Stimulated activated CD4-positive, alpha-beta T cell treated with anti-CD3 and anti-CD28 coated beads, Interleukin-1b, Interleukin-23, amount 100 ng/mL, for 24 hours (primary cell): Measurements from ENCODE around the gene GFOD2.

Experiments
- DNase-seq, 4 experiments: peaks; one replicate each; pipeline ENCODE4 v3.0.0-alpha.2; 2020; ENCODE audit warnings: low read depth in 4 of 4, low spot score in 1 of 4

Gene GFOD2

DNA sequence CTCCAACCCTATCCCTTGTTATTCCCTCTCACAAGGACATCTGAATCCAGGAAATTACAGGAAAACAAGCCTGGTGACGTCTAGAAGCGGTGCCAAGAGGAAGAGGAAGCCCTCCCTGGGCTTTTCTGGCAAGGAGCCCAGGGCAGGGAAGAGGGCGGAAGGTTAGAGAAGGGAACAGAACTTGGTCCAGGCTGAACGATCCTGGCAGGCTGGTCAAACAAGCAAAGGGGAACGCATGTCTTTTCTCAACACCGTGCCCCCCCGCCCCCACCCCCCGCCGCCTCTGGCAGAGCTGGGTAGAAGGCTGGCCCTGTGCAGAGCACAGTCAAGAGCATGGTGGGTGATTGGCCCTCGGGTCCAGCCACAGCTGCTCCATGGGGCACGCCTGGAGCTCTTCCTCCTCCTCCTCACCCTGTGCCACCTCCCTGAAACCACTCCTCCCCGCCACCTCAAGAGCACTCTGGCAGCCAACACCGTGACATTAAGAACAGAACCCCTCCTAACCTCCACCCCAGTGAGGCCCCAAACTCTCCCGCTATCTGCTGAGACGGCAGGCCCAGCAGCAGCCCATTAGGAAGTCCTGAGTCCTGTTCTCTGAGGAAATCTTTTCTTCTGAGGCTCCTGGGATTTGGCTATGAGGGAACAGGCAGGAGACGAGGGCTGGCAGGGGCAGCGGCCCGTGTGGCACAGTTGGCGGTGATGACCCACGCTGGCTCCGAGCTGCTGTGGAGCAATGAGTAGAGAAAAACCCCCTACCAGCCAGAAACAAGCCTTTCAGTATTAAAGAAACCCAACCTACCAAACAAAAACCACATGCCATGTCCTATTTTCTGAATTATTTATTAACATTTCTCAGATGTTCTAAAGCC, 45.2 kb downstream of the GFOD2 start:
- no peak for DNase-seq

GRCh38 chr16:67672739-67673662, 46.1 kb downstream of the GFOD2 start:
- DNase-seq, result no peak

DNA sequence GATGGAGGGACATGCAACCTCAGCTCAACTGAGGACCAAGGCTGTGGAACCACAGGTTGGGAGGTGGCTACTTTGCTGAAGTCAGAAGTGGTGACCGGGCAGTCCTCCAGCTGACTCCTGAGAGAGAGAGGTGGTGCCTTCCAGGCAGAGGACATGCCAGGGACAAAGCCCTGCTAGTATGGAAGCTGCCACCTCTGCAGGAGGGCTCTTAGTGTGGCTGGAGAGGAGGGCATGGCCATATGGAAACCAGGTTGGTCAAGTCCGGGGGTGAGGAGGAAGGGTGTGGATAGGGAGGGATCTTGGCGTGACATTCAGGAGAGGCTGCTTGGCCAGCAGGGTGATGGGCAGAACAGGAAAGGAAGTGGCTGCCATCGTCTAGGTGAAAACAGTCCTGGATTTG, 46.8 kb downstream of the GFOD2 start:
- no peak for DNase-seq

DNA sequence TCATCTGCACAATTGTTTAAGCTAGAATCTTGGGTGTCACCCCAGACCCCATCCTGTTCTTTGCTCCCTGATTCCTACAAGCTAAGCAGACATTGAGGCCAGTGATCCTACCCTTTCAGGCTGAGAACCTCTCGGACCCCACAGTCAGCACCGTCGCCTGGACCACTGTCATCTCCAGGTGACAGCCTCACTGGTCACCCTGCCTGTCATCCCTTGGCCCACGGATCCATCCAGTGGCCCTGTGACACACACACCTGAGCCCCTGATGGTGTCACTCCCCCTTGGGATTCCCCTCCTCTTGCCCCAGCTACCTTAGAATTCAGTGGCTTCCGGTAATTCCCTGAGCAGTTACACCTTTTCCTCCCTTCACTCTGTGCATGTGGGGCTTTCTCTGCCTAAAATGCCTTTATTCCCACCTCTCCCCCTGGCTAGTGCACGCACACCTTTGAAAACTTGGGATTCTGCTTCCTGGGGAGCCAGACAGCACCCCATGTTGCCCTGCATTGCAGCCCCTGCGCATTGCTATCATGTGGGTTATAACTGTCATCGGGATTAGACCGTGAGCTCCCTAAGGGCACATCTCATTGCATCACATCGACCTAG, 49.5 kb downstream of the GFOD2 start:
- DNase-seq, result no peak

DNA sequence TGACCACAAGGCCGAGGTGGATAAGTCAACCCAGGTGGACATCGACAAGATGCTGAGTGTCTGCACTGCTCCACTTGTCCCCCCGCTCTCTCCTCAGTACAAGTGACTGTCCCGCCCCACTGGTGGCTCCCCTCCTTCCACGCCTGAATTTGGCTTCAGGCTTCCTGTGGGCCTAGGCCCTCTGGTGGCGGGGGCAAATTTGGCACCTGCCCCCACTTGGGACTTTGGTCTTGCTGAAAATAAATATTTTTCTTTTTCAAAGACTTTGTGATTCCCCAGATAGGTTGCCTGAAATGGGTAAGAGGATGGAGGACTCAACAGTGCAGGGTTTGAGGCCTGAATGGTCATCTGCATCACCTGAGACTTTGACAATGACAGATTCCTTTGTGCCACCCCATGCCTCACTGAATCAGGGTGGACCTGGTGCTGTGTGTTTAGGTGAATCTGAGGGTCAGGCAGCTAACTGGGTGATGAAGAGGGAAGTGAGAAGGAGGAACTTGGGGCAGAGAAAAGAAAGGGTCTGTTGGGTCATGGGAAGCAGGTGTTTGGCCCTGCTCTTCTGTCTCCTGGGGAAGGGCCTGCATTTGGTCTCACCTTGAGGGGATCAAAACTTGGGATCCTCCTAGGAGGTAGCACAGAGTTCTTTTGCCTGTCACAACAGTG, 50.5 kb downstream of the GFOD2 start:
- DNase-seq, result no peak

DNA sequence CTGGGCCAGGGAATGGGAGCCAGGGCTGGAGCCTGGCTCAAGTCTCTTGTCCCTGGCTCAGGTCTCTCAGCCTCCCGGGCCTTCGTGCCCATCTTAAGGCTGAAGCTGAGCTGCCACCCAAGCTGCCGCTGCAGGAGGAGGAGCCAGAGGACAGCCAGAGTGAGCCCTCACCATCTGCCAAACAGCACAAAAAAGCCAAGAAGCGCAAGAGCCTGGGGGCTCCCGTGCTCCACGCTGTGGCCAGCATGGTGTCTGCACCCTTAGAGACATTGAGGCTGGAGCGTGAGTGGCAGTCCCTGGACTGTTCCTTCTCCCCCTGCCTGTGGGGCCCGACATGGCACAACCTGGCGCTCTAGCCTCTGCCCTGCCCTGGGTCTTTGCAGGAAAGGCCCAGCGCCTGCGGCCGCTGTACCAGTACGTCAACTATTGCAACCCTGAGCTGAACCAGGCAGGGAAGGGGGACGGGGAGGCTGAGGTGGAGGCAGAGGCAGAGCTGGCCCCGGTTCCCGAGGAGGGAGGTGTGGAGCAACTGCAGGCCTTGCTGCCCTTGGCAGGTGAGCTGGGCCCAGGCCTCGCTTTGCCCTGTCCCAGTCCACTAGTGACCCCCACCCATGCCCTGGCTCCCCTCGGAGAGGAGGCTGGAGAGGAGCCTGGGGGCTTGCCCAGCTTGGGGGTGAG, 51.2 kb downstream of the GFOD2 start:
- peak in 3 of 4 experiments; percentile 53 to 71 (median 66) for DNase-seq

GRCh38 chr16:67667453-67667816, 51.7 kb downstream of the GFOD2 start:
- no peak for DNase-seq

GRCh38 chr16:67666559-67667452, 52.3 kb downstream of the GFOD2 start, which contains the start of the genes C16orf86 and ENKD1:
C16orf86 (plus strand) TSS chr16:67666814; CDS start chr16:67666971, 157 bp downstream.
ENKD1 (minus strand) TSS chr16:67666750; CDS start chr16:67666442, 308 bp downstream.
- peak in 3 of 4 experiments; percentile 62 to 73 (median 70) for DNase-seq

- DNase-seq, result no peak
Observed at GRCh38 chr16:67666032-67666551, 53.0 kb downstream of the GFOD2 start.

DNA sequence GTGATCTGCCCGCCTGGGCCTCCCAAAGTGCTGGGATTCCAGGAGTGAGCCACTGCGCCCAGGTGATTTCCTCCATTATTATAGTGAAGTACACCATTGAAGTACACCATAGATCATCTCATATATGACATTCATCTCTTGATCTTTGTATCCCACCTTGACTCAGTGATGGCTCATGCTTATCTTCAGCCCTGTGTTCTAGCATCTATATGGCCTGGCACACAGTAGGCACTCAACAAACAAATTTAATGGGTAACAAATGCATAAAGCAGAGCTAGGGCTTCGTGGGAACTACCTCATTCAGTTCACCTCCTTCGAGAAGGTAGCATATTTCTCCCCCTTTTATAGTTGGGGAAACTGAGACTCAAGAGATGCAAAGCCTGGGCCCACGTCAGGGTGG, 53.5 kb downstream of the GFOD2 start:
- DNase-seq, result no peak

DNA sequence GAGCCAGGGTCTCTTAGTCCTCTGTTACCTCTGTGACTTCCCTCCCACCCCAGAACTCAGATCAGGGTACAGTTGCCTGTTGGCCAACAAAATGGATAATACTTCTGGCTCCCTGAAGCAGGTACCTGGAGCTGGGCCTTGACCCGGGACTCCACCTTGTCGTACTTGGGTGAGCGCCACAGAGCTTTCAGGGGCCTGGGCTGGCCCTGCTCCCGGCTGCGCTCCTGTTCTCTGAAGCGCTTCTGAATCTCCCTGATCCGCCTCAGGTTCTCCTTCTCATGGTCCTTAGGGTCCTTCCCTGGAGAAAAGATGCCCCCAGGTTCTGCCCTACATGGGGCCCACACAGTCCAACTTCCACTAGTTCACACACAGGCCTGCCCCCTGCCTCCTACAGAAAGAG, 54.2 kb downstream of the GFOD2 start:
- no peak for DNase-seq

GRCh38 chr16:67664258-67664657, 54.9 kb downstream of the GFOD2 start:
- no peak for DNase-seq

DNA sequence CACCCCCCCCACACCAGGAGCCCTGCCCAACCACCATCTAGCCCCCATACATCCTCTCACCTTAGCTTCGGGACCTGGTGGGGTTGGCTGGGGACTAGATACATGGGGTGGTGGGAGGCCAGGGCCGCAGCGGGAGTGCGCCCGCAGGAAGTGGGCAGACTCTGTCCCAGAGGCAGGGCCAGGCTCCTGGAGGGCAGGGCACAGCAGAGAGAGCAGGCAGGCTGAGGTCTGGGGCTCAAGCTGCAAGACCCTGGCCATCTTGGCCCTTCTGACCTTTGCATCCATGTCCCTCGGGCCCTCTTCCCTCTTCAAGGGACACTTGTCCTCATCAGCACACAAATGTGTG, 55.3 kb downstream of the GFOD2 start:
- DNase-seq, result no peak

DNA sequence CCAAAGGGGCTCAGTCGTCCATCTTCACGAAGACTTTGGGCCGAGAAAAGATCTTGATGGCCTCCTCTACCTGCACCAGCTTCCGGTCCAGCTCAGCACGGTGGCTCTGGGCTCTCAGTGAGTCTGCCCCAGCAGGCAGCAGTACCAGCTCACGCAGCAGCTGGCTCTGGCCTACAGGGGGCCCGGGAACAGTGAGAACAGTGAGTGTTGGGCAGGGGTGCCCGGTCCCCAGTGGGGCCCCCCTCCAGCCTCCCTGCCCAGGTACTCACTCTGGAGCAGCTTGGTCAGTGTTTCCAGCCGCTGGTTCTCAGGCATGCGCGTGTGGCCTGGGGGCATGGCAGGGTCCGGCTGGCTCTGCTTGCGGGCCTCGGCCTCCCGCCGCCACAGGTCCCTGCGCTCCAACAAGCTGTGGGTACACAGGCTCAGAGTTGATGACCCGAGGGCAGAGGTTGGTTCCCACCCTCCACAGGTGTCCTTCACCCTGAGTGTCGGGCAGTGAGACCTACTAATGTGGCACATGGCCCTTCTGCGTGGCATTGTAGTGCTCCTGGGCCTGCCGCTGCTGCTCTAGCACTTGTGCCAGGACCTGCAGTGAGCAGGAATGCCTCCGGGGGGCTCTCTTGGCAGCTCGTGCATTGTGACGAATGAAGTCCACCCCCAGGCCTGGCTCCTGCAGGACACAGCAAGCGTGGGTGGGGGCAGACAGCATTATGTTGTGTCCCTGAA, 55.8 kb downstream of the GFOD2 start:
- no peak for DNase-seq

- no peak for DNase-seq
Observed at GRCh38 chr16:67662653-67663010, 56.5 kb downstream of the GFOD2 start.

DNA sequence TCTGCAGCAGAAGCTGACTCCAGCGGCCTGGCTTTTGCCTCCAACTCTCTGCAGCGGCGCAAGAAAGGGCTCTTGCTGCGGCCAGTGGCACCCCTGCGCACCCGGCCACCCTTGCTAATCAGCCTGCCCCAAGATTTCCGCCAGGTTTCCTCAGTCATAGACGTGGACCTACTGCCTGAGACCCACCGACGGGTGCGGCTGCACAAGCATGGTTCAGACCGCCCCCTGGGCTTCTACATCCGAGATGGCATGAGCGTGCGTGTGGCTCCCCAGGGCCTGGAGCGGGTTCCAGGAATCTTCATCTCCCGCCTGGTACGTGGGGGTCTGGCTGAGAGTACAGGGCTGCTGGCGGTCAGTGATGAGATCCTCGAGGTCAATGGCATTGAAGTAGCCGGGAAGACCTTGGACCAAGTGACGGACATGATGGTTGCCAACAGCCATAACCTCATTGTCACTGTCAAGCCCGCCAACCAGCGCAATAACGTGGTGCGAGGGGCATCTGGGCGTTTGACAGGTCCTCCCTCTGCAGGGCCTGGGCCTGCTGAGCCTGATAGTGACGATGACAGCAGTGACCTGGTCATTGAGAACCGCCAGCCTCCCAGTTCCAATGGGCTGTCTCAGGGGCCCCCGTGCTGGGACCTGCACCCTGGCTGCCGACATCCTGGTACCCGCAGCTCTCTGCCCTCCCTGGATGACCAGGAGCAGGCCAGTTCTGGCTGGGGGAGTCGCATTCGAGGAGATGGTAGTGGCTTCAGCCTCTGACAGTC, 57.0 kb downstream of the GFOD2 start:
- DNase-seq, result no peak

- no peak for DNase-seq
Observed at GRCh38 chr16:67661101-67661761, 57.9 kb downstream of the GFOD2 start.
